Measurements from ENCODE around the gene SIM1.

Gene SIM1

DNA sequence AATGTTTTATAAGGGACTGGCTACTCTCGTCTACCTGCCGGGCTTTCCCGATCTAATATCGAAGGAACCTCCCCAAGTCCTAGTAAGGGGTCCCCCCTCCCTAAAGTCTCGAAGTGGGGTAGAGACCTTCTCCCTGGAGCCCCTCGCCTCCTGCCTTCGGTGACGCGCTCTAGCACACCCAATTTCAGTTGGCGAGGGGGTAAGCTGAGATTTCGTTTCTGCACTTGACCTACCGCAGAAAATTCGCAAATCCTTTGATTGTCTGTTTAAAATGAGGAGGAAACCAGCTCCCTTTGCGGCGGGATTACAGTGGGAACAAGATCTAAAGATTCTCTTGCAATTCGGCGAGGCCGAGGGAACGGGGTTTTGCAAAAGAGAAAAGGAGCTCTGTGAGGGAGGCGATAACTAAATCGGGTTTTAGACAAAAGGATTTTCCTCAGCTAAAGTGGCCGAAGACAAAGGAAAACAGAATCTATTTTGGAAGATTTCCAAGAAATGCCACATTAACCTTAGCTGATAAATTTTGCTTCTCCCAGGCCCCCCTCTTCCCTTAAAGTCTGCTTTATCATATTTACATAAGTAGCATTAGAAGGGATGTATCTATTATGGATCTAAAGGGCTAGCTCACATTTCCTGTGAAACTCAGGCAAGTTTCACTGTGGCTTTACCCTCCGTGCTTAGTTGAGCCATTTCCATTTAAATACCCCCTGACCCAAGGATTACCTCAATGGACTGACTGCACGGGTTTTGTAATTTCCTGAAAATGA is 8.4 kb downstream of the SIM1 start:
- no peak for DNase-seq

DNA sequence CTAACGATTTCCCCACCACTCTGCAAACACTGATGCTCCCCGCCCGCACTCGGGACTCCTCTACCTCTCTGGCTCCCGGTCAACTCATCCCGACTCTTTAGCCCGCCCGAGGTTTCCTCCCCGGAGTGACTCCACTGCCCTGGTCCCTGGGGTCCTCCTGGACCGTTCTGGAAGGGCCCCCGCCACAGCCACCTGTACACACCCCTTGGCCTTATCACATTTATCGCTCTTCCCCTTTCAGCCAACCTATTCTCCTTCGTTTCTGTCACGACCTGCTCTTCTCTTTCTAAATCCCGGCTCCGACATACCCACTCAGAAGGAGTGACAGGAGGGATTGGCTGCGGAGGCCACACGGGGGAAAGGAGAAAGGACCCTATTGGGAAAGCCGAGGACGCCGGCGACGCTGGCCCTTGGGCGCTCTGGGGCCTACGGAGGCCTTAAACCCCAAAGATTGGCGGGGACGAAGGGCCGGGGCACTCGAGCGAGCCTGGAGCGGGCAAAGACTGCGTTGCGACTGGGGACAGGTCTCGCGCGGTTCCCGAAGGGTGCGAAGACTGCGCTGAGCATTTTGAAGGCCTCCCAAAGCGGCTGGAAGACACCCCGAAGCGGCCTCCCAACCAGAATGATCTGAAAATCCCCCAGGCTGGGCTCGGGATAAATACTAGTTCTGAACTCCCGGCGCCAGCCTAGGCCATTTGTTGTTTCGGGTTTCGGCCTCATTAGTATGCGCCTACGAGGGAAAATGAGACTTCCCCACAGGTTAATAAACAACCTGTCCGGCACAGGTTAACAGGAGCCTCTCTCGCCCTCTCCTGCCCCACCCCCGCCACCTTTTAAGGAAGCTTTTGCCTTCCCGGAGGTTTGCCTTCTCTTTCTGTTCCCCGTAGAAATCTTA is 9.2 kb downstream of the SIM1 start:
- DNase-seq = no peak

DNA sequence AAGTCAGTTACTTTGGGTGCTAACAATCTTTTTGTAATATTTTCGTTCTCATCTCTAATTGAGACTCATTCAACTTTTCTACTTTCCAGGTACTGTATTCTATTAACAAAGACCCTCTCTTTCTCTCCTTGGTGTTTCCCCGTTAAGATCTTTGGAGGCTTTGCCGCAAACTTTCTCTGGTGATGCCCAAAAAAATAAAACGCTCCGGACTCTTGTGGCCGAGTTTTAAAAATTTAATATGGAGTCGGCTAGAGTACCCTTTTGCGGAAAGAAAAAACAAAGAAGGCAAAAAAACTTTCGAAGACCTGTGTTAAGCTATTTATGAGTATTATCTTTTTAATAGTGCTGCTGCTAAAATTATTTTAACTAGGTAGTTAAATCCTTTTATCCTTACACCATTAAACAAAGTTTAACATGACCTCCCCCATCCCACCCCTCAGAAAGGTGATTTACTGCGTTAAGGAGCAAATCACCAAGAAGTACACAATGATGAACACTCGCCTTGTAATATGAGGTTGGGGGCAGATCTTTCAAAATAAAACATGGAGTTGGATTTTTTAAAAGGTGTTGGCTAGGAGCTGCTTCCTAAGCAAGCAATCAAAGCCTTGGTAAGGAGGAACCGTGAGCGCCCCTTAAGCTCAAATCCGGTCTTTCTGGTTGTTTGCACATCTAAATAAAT is 10.0 kb downstream of the SIM1 start:
- DNase-seq = no peak

DNA sequence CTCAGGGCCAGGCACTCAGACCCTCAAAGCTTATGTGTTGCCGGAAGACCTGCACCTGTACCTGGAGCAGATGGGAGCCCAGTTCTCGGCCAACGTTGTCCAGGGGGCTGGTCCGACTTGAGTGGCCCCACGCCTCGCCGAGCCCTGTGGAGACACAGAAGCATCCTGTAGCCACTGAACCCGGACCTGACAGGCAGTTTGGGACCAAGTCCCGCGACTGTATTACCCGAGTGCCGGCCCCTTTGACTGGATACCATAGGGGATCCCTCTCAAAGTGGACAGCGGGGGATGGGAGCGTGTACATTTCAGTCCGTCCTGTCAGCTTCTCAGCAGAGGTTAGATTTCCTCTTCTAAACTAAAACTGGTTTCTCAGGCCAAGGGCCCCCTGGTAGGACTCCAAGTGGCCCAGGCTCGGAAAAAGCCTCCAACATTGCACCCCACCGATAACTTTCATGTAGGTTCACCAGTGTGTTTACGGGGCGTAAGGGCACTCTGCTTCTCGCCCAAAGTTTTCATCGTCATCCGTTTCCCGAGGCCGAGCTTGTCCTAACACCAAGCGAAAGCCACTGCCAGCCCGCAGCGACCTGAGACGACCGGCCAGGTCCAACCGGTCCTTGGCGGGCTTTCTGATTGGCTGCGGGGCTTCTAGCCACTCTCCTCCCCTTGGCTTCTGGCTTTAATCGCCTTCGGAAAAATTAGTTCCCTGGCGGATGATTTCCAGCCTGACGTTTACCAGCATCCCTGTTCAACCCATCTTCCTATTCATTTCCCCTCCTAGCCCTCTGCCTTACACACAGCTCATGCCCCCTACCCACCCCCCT is 10.8 kb downstream of the SIM1 start:
- DNase-seq = no peak

DNA sequence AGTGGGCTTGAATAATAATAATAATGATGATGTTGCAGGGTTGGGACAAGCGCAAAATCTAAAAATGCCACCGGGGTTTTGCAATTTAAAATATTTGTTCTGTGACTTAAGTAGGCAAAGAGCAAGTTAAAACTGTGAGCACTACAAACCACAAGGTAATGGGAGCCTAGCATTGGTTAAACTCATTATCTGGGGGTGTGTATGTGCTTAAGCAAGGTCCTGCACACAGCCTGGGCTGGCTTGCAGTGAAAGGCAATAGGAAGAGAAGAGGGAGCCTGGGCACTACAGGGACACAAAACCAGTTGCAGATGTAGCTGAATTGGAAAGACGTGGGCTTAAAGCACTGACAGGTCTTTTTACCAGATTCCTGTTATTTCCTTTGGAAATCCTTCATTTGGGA is 11.7 kb downstream of the SIM1 start:
- DNase-seq = no peak

DNA sequence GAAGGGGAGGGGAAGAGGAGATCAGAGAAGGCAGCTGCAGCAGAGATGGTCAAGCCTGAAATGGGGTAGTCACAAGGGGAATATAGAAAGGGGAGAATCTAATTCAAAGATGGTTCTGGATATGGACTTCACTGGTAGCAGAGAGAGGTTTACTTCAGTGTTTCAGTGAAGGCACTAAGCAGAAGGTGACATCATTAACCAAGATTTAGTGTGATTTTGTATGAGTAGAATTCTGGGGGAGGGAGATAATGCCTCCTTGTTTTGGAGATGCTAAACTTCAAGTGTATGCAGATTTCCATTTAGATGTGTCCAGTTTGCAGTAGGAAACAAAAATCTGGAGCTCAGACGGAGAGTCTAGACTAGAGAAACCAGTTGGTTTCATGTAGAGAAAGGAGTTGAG is 13.1 kb downstream of the SIM1 start:
- no peak for DNase-seq

DNA sequence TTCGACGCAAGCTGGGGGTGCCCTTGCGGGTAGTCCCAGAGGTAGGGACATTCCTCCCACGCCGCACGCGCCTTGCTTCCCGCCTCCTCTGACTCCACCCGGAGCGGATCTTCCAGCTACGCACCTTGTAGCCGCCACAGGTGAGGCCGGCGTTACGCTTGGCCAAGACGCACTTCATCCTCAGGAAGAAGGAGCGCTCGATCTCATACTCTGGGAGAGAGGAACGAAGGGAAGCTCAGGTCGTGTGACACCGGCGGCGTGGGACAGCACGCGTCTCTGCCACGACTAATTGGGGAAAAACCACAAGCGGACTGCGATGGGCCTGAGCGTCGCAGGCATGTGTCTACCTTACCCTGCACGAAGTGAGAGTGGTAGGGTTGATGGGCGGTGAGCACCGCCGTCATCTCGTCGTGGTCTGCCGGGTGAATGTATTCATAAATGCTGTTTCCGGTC is 15.5 kb downstream of the SIM1 start:
- DNase-seq = no peak

DNA sequence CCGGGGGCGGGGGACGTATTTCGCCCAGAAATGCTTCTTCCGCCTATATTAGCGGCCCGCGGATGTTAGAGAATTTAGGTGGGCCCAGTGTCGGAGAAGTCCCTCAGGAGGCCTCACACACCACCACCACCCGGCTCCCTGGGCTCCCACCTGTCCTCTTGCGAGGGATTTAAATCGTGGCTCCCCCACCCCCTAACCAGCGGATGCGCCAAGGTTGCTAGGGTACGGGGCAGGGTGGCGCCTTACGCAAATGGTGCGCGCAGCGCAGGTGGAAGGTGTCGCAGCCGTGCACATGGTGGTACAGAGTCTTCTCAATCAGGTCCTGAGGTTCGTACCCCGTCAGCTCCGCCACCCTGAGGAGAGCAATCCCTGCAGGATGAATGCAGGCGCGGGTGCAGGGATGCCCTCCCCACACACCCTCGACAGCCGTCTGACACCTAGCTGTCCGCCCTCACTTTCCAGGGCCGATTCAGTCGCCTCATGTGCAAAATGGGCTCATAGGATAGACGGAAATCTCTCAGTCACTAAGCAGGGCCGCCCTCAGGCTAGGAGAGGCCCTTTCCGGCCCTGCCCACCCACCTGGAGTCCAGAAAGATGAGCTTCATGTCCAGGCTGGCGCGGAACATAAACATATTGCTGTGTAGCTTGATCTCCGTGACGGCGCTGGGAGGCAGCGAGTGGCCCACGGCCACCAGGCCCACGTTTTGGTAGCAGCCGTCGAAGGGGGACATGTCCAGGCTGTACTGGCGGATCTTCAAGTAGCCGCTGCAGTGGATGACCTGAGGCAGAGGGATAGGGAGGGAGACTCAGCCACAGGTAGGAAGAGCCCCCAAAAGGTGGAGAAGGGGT is 16.6 kb downstream of the SIM1 start:
- DNase-seq = no peak

DNA sequence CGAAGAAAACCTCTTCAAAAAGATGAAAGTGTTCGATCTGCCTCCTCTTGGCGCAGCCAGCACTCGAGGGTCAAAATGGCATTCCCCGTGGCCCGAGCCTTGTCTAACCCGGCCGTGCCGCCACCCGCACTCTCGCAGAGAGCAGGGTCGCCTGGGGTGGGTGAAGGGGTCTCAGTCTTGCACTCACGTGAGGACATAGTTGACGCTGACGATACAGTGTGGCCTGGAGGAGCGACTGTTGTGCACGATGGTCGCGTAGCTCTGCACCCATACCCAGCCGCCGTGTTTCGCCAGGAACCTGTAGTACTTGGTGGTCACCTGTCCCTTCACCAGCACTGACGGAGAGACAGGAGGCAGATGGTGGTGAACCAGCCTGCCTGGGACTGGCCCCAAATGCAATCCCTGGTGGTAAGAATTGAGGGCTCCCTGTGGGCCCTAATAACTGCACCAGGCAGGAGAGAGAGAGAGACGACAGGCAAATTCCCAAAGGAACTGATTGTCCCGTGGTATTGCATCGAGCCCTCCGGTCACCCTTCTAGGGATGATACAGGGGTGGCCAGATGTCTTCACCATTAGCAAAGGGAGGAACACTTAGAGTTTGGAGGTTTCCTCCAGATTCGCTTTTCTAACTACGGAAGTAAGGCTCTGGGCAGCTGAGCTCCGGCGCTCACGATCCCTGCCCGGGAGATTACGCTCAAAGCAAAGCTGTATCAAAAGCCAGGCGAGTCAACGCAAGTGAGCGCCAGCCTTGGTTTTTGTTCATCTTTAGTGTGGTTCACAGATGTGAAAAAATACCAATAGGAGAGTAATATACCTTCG is 17.4 kb downstream of the SIM1 start:
- DNase-seq = no peak

DNA sequence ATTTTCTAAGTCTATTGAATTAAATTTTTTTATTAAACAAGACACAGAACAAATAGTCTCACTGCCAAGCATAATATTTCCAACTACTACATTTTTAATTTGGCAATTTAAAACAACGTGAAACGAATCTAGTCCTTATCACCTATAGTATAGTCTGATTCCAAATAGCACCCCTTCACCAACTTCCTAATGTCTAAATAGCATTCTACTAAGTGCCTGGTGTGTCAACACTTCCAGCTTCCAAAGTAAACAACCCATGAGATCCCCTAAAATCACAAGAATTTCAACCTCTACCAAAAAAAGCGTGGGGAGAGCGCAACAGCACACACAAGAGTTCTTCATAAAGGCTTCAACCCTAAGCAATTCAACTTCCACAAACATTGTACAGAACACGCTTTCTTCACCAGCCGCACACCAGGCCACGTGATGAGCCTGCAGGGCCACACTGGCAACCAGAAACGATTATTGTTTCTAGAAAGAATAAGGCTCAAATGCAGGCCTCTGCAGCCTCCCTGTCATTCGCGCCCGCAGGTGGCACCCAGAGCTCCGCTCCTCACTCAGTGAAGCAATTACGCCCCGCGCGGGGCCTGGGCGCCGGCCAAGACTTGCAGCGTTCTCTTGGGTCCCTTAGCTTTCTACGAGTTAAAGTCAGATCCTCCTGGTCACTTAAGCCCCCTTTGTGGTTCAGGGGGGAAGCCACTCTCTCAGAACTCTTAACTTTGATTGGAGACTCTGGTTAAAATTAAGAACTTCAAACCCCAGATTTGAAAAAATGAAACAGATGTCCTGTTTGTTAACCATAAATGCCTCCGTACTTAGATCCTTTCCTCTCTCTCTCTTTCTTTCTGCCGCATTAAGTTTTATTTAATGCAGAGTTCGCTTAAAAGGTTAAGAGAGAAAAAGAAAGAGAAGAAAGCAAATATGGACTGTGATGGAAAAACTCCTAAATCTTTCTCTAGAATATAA is 18.3 kb downstream of the SIM1 start:
- DNase-seq = no peak

DNA sequence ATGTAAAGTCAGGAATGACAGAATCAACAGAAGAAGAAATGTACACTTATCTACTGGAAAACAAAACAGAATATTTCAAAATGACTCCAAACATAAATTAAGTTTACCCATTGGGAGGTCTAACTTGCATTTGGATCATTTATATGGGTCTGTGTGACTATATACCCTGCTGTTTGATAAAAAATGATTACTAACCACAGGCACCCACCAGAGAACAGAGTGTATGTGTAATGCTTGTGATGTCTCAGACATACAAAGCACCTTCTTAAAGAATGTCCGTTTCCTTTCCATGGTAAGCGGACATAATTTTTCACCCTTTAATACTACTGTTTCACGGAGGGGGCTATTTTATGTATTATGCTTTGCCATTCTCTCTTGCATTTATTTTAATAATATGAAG is 19.2 kb downstream of the SIM1 start:
- DNase-seq = no peak

DNA sequence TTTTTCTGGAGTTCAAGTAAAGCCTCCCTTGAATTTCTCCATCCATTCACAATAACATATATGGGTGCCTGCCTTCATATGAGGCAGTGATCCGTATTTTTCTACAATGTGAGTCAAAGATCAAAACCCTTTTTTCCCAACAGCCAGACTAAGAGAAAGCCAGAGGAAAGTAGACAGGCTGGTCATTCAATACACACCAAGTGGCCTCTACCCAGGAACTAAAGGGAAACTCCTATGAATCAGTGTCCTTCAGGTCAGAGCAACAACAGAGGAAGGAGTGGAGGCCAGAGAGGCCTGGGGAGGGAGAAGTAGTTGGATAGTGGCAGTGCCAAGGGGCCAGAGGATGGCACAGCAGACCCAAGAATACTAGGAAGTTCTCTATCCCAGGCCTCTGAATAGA is 23.8 kb downstream of the SIM1 start:
- no peak for DNase-seq

DNA sequence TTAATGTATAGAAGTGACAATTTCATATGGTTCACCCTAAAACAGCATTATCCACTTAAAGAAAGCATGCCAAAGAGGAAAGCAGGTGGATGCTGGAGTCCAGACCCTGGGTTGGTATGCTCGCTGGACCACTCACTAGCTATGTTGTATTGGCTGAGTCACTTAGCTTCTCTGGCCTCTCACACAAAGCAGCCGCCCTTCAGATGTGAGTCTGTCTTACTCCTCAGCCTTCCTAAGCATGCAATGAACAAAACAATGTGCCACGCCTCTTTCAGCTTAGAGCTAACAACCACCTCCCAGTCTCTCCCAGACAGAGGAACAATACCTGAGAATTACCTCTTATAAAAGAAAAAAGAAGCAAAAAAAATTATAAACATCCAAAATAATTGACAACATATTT is 29.4 kb downstream of the SIM1 start:
- peak; percentile 14 for DNase-seq

DNA sequence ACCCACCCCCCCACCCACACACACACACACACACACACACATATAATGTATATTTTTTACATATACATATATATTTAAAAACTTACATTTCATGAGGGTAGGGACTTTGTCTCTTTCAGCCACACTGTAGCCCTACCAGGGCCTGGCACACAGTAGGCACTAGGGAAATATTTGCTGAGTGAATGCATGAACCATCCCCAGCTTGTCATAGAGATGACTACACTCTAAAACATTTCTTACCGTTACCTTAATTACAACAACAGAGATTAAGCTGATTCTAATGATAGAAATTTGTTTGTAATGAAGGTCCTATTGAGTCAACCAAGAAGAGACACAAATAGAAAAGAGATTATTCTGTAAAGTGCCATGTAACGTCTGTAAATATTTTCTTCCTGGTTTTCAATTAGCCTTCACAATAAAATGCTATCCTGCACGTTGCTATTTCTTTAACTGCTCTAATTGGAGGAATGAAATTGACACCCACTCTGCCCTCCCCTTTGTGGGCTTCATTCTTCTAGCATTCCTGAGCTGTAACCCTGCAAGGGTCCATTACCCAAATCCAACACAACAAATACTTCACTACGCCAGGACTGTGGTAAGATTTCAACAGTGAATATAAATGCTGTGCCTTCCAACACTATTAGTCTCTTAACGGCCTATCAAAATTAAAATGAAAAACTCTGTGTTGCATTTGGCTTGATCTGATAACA is 30.8 kb downstream of the SIM1 start:
- DNase-seq = no peak

DNA sequence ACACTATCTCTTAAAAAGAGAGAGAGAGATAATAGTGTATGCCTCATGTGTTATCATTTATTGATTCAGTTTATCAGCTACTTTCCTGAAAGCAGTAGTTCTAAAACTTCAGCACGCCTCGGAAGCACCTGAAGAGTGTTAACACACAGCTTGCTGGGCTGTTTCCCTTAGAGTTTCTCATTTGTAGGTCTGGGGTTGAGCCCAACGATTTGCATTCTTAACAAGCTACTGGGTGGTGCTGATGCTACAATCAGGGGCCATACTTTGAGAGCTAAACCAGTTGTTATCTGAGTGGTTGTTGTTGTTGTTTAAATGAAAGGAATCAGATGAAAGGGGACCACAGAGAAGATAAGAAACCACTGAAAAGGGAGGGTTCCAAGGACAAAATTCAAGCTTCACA is 32.6 kb downstream of the SIM1 start:
- no peak for DNase-seq

DNA sequence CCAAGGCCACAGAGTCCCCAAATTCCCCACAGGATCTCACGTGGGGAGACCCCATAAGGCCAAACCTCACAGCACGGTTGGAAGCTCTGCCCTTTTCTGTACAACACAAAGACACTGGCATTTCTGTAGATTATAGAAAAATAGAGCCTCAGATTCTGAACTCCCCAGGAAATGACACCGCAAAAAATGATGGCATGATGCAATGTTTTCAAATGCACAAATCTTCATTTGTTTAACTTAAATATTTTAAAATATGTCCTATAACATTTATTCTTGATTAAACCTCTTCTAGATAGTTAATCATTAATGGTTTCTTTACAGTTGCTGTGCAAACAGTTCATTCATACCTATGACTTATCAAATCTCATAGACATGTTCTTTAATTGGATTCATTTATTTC is 33.8 kb downstream of the SIM1 start:
- no peak for DNase-seq

DNA sequence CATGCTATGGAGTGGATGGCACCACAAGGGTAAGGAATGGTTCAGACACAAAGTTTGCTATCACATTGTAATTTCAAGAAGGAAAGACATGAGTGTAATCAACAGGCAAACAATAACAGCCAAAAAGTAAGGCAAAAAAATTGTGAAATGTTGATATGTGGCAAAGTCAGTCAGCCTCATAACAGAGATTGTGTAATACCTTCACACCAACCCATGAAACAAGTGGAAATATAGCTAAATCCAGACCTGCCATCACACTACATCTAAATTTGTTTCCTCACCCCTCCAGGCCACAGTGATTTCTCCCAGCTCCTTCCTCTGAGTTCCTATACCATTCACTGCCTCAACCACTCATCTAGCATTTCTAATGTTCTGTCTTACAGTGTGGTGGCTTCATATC is 37.3 kb downstream of the SIM1 start:
- DNase-seq = no peak

DNA sequence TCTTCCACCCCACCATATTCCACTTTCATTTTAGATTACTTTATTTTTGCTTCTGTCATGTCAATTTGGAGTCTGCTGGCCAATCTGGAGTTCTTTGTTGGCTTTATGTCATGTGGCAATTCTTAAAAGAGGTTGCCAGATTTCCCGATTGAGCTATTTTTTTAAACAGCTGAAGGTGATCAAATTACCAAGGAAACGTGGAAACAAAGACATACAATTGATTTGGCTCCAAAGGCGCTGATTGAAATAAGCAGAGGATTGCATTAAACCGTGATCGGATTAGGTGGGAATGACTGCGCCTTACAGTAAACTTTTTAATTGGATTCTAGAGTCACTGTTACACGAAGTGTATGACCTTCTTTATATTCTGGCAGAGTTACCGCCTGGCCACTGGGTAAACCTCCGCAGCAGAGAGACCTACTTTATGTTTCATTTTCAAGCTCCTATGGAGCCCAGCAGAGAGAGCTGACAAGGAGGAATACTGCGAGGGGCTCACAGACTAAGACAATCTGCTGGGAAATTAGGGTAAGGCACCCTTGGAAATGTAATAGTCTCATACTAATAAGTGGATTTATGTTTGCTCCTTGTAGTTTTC is 37.9 kb downstream of the SIM1 start:
- no peak for DNase-seq

DNA sequence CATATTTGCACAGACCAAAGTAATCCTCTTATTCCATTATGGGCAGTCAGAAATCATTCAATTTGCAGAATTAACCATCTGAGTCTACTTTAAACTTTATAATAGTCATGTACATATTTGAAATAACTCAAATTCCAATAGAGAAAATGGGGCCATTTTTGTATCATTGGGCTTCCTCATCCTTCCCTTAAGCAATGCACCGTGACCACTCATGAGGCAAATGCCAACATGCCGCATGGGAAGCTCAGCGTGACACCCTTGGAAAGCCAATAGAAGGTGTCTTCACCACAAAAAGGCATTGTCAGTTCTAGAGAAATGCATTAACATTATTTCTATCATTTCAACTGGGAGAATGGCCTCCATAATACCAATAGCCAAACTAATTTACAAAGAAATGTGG is 38.5 kb downstream of the SIM1 start:
- no peak for DNase-seq
